CD4-positive, alpha-beta T cell (primary cell): ENCODE data around the gene CKLF. TPM values are rescaled to one million over a fixed set of nuclear protein-coding genes. Genes with fewer than 3 reads are reported as not detected.

Experiments
- ATAC-seq: fragments of 200-7000 bp; cut with Tn5 transposase; one replicate; pipeline ENCODE4 v1.10.0; 2022; ENCODE audit warnings: mild to moderate bottlenecking; ENCODE audit not compliant: poor library complexity
- CTCF ChIA-PET: fragments of 350-600 bp; sonication (Branson Sonifier 250); formaldehyde crosslinking; loops from one replicate; lab custom pipeline; 2021; ENCODE audit warnings: antibody characterized with exemption, inconsistent platforms; lab: Charles Lee
- POLR2A ChIA-PET: fragments of 350-600 bp; sonication (Branson Sonifier 250); formaldehyde crosslinking; loops from one replicate; lab custom pipeline; 2021; ENCODE audit warnings: antibody characterized with exemption, inconsistent platforms; lab: Charles Lee
- DNase-seq, 14 experiments: peaks; one replicate each; pipeline ENCODE4 v3.0.0-alpha.2; 2013 to 2020; ENCODE audit warnings: mixed read lengths in 2 of 14
- H3K27ac ChIP-seq, 2 donors: one replicate each; pipeline versions ENCODE4 v1.5.1 to v1.7.0; 2013; ENCODE audit warnings: low read length in 2 of 2, low read depth in 1 of 2, mild to moderate bottlenecking in 1 of 2
- H3K27me3 ChIP-seq, 2 experiments: 1 replicate in 1 of 2; 2 replicates in 1 of 2; pipeline versions ENCODE4 v1.6.1 to v1.7.0; 2013; ENCODE audit warnings: low read length in 2 of 2, control low read depth in 1 of 2, mild to moderate bottlenecking in 1 of 2, moderate library complexity in 1 of 2; ENCODE audit not compliant: insufficient read depth in 2 of 2, control insufficient read depth in 1 of 2
- H3K36me3 ChIP-seq: one replicate; pipeline ENCODE4 v1.6.1; 2013; ENCODE audit warnings: low read length, control low read depth; ENCODE audit not compliant: insufficient read depth
- H3K4me1 ChIP-seq: one replicate; pipeline ENCODE4 v1.6.1; 2013; ENCODE audit warnings: low read length, control low read depth; ENCODE audit not compliant: insufficient read depth
- H3K4me3 ChIP-seq: one replicate; pipeline ENCODE4 v1.5.1; 2013; ENCODE audit warnings: mild to moderate bottlenecking, low read length, moderate library complexity
- H3K9me3 ChIP-seq, 2 experiments: 1 replicate in 1 of 2; 2 replicates in 1 of 2; pipeline versions ENCODE4 v1.6.1 to v1.7.0; 2013; ENCODE audit warnings: low read length in 2 of 2, mild to moderate bottlenecking in 2 of 2, control low read depth in 1 of 2, moderate library complexity in 1 of 2; ENCODE audit not compliant: control insufficient read depth in 1 of 2, insufficient read depth in 1 of 2
- H3K27ac Mint-ChIP-seq: one replicate; pipeline ENCODE4 v1.8.0; 2020; ENCODE audit warnings: mixed read lengths
- H3K27me3 Mint-ChIP-seq: one replicate; pipeline ENCODE4 v1.8.0; 2021; ENCODE audit warnings: mixed read lengths
- H3K36me3 Mint-ChIP-seq: one replicate; pipeline ENCODE4 v1.8.0; 2021; ENCODE audit warnings: low read depth, mixed read lengths
- H3K4me1 Mint-ChIP-seq: one replicate; pipeline ENCODE4 v1.8.0; 2021; ENCODE audit warnings: low read depth, mixed read lengths
- H3K4me3 Mint-ChIP-seq: one replicate; pipeline ENCODE4 v1.8.0; 2020; ENCODE audit warnings: mild to moderate bottlenecking, mixed read lengths
- H3K9me3 Mint-ChIP-seq: one replicate; pipeline ENCODE4 v1.8.0; 2020; ENCODE audit warnings: mixed read lengths
- intact Hi-C, 2 experiments: fragments of 100-400 bp; cut with DNase I in 1 of 2; cut with micrococcal nuclease in 1 of 2; formaldehyde crosslinking; loops; one replicate each; pipeline versions ENCODE4 v1.15.1 to v1.9.0; 2023 to 2025; cut with DNase I, micrococcal nuclease
- total RNA-seq, 174 experiments: library from RNA in 2 of 174; stranded (reverse) in 2 of 174; gene quantifications; one replicate each; pipeline ENCODE4 v1.2.3 and lab custom pipeline; 2021 to 2026
- TF ChIP-seq, protein P1 (sequence below): fragments of 200-600 bp; IDR thresholded peaks from one replicate; pipeline ENCODE4 v1.8.0; 2022; ENCODE audit warnings: antibody characterized with exemption, mild to moderate bottlenecking

Gene CKLF
- total RNA-seq, 2 experiments from 2014 or later = 10.6 to 14.1 TPM

GRCh38 chr16:66614161-66614802 is 61.9 kb downstream of the CKLF start:
- H3K36me3 ChIP-seq = peaks cover 43% of the 10 kb centered on the region
- DNase-seq (no peak), ATAC-seq (no peak)
- intact Hi-C loops = no loop called here
- H3K27ac ChIP-seq = no peak overlapping the region
- no peak overlapping the region for H3K4me3 ChIP-seq
- no peaks in the 10 kb centered on the region for H3K4me1 ChIP-seq
- no peaks in the 10 kb centered on the region for H3K4me1 Mint-ChIP-seq
- POLR2A ChIA-PET = no interaction called here
- peaks cover 43% of the 10 kb centered on the region for H3K36me3 Mint-ChIP-seq
- TF ChIP-seq, protein P1, sequence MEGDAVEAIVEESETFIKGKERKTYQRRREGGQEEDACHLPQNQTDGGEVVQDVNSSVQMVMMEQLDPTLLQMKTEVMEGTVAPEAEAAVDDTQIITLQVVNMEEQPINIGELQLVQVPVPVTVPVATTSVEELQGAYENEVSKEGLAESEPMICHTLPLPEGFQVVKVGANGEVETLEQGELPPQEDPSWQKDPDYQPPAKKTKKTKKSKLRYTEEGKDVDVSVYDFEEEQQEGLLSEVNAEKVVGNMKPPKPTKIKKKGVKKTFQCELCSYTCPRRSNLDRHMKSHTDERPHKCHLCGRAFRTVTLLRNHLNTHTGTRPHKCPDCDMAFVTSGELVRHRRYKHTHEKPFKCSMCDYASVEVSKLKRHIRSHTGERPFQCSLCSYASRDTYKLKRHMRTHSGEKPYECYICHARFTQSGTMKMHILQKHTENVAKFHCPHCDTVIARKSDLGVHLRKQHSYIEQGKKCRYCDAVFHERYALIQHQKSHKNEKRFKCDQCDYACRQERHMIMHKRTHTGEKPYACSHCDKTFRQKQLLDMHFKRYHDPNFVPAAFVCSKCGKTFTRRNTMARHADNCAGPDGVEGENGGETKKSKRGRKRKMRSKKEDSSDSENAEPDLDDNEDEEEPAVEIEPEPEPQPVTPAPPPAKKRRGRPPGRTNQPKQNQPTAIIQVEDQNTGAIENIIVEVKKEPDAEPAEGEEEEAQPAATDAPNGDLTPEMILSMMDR = no peak
- H3K27me3 Mint-ChIP-seq = no peaks in the 10 kb centered on the region
- no peak overlapping the region for H3K27ac Mint-ChIP-seq
- no peaks in the 10 kb centered on the region for H3K27me3 ChIP-seq
- CTCF ChIA-PET = no interaction called here
- no peaks in the 10 kb centered on the region for H3K9me3 Mint-ChIP-seq
- H3K4me3 Mint-ChIP-seq = no peak overlapping the region
- H3K9me3 ChIP-seq = no peaks in the 10 kb centered on the region

Other genes with a start within 250 kb of the CKLF start
- not detected for gene CDH5, start 185.9 kb upstream of the CKLF start, total RNA-seq
- not detected for gene BEAN1, start 125.3 kb upstream of the CKLF start, total RNA-seq
- 1 to 10 TPM; 3.6 to 5.1 TPM for gene TK2, start 2.5 kb upstream of the CKLF start, total RNA-seq
- gene CMTM1, start 13.9 kb downstream of the CKLF start, total RNA-seq = 1 to 10 TPM in 1 of 2 experiments, under 1 TPM in 1; 0.66 to 1.1 TPM
- not detected for gene CMTM2, start 26.9 kb downstream of the CKLF start, total RNA-seq
- 10 to 100 TPM; 46.3 to 49.3 TPM for gene CMTM3, start 52.1 kb downstream of the CKLF start, total RNA-seq
- gene CMTM4, start 144.2 kb downstream of the CKLF start, total RNA-seq = 1 to 10 TPM; 1.1 to 1.6 TPM
- 10 to 100 TPM; 81.8 to 82.4 TPM for gene DYNC1LI2, start 199.0 kb downstream of the CKLF start, total RNA-seq
- gene TERB1, start 249.0 kb downstream of the CKLF start, total RNA-seq = under 1 TPM; 0.11 to 0.22 TPM